ENCODE measurements around the gene TPO. TPM values are rescaled to one million over a fixed set of nuclear protein-coding genes. Genes with fewer than 3 reads are reported as not detected.

The TPO gene
- total RNA-seq, 2 experiments from 2014 or later, result not detected

DNA sequence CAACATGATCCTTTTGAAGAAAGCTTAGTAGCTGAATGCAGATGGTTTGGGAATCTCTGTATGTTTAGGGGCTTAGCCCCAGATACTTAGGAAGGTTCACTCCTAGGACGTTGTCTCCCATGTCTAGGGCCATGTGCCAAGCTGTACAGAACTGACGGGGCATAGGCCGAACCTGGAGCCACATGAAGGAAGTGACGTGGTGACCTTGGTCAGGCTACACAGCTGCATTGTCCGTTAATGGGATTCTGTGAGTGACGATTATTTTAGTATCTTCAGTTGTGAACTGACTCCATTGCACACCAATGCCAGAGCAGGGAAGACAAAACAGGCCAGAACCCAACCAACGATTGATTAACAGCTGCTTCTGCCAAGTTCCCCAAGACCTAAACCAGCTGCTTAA is 139.3 kb downstream of the TPO start:
- Mint-ChIP-seq H3K4me1 (ENCODE audit: low read depth) (peaks cover 10% of the 10 kb centered on the region), H3K9me3 (no peaks in the 10 kb centered on the region), H3K36me3 (ENCODE audit: low read depth) (no peaks in the 10 kb centered on the region), H3K27me3 (ENCODE audit: low read depth) (no peaks in the 10 kb centered on the region), H3K4me3 (no peak overlapping the region), H3K27ac (no peak overlapping the region)
- intact Hi-C loops (cut with micrococcal nuclease), result no loop called here
- CTCF ChIA-PET, result interaction anchor here (0.6 to 2.4 kb wide), 5 partner anchors 8 to 907 kb away, joined by 4 to 12 read pairs (median 6); no protein-coding TSS in a partner anchor
- DNase-seq, result no peak

DNA sequence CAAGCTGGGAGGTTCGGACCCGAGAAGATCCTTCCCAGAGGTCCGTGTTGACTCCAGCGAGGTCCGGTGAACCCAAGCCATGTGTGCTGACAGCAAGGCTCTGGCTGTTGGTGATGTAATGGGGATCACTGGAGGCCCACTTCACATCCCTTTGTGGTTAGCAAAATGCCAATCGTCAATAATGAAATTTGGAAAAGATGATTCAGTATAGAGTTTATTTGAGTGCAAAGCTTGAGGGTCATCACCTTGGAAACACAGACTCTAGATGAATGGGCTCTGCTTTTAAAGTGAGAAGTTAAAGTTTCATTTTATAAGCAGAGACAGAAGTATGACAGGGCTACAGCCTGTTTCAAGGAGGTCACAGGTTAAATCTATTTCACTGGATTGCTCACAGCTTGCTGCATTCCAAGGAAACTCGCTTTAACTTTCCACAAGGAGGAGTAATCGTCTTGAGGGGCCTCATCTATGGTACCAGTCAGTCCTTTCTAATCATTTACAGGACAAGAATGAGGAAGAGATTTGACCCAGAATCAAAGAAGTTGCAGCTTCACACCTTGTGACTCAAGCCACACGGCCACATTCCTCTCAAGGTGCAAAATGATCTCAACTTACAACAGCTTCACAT is 140.5 kb downstream of the TPO start:
- Mint-ChIP-seq H3K4me3 (no peak overlapping the region), H3K27ac (no peak overlapping the region), H3K9me3 (no peaks in the 10 kb centered on the region), H3K36me3 (ENCODE audit: low read depth) (no peaks in the 10 kb centered on the region), H3K27me3 (ENCODE audit: low read depth) (no peaks in the 10 kb centered on the region), H3K4me1 (ENCODE audit: low read depth) (peaks cover 8% of the 10 kb centered on the region)
- no peak for DNase-seq
- CTCF ChIA-PET, result interaction anchor here (0.6 to 1.8 kb wide), 3 partner anchors 9 to 659 kb away, joined by 3 to 5 read pairs (median 4); no protein-coding TSS in a partner anchor
- intact Hi-C loops (cut with micrococcal nuclease), result no loop called here

DNA sequence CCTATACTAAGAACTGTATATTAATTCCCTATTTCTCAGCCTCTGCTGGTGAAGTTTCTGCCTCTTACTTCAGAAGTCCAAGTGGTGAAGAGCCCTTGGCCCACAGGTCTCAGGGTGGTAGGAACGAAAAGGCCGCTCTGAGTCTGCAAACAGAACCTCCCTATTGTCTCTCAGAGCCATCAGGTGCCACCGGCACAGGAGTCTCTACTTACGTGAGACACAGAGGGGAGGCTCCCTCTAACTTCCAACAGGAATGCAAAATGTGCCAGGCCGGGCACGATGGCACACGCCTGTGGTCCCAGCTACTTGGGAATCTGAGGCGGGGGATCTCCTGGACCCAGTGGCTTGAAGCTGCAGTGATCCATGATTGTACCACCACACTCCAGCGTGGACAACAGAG is 143.0 kb downstream of the TPO start:
- DNase-seq, result no peak
- no peaks in the 10 kb centered on the region for H3K9me3 Mint-ChIP-seq
- CTCF ChIA-PET, result interaction anchor here (0.5 kb wide), 1 partner anchor 264 kb away, joined by 3 read pairs; no protein-coding TSS in a partner anchor
- intact Hi-C loops (cut with micrococcal nuclease), result no loop called here
- no peak overlapping the region for H3K4me3 Mint-ChIP-seq
- no peaks in the 10 kb centered on the region for H3K27me3 Mint-ChIP-seq (ENCODE audit: low read depth)
- no peak overlapping the region for H3K27ac Mint-ChIP-seq
- peaks cover 3% of the 10 kb centered on the region for H3K4me1 Mint-ChIP-seq (ENCODE audit: low read depth)
- no peaks in the 10 kb centered on the region for H3K36me3 Mint-ChIP-seq (ENCODE audit: low read depth)

DNA sequence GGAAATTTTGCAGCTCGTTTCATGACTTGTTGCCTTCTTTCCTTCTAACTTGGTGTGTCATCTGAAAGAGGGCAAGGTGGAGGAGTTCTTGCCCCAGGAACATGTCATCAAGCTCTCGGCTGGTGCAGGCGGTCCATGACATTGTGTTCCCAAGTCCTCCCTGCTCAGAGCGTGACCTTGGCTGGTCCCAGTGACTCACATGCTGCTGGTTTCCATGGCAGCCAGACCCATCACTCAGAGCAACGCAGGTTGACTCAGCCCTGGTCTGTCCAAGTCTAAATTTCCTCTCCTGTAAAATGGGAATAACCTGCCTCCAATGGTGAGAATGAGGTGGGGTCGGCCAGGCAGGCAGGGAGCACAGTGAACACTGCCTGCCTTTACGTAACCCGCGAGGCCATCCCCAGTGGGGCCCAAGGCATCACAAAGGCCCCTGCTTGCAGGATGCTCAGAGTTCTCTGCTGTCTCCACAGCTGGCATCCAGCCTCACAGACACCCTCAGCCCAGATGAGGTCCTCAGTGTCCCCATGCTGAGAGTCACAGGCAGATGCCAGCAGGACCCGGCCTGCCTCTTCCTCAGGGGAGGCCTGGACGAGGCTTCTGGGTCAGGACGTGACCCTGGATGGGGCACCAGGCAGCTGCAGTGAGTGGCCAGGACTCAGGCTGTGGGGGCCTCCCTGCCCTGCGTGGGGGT is 143.7 kb downstream of the TPO start:
- Mint-ChIP-seq H3K27ac (no peak overlapping the region), H3K9me3 (no peaks in the 10 kb centered on the region), H3K4me1 (ENCODE audit: low read depth) (peaks cover 3% of the 10 kb centered on the region), H3K4me3 (no peak overlapping the region), H3K27me3 (ENCODE audit: low read depth) (no peaks in the 10 kb centered on the region), H3K36me3 (ENCODE audit: low read depth) (no peaks in the 10 kb centered on the region)
- CTCF ChIA-PET, result interaction anchor here (0.5 kb wide), 1 partner anchor 263 kb away, joined by 3 read pairs; no protein-coding TSS in a partner anchor
- no peak for DNase-seq
- intact Hi-C loops (cut with micrococcal nuclease), result no loop called here

DNA sequence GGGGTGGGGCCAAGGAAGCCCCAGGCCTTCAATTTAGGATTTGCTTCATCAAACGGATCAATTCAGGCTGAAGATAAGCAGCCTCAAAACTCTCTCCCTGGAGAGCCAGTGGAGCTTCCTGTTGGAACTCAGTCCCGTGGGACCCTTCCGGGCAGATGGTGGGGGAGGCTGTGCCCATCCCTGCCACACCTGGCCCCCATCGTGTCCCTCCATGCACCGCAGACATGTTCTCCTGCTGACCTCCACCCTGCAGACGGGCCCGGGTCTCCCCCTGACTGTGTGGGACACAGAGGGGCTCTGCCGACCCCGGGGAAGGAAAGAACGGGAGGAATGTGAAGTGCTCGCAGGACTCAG is 144.2 kb downstream of the TPO start:
- Mint-ChIP-seq H3K9me3 (no peaks in the 10 kb centered on the region), H3K27me3 (ENCODE audit: low read depth) (no peaks in the 10 kb centered on the region), H3K27ac (no peak overlapping the region), H3K4me1 (ENCODE audit: low read depth) (peaks cover 3% of the 10 kb centered on the region), H3K36me3 (ENCODE audit: low read depth) (no peaks in the 10 kb centered on the region), H3K4me3 (no peak overlapping the region)
- CTCF ChIA-PET, result interaction anchor here (0.8 kb wide), 1 partner anchor 777 kb away, joined by 3 read pairs; no protein-coding TSS in a partner anchor
- intact Hi-C loops (cut with micrococcal nuclease), result no loop called here
- DNase-seq, result no peak

DNA sequence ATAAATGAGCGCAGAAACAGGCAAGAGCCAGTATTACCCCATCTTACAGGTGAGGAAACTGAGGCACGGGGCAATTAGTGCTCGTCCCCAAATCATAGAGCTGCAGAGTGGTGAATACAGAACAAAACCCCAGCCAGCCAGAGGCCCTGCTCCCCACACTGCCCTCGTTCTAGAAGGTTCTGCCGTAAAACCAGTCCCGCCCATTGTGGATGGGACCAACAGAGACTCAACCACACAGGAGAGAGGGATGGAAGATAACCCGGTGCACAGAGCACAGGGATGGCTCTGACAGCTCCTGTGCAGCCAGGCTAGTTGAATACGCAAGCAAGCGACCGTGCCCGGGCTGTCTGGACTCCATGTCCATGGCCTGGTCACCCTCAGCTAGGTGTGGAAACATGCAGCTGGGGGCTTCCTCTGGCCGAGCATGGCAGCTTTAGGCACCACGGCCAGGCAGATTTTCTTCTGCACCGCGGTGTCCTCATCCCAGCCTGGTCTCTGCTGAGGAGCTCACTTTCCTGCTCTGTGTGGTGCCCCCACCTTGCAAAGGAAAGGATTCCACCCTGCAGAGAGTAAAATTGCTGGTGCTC is 146.4 kb downstream of the TPO start:
- Mint-ChIP-seq H3K36me3 (ENCODE audit: low read depth) (no peaks in the 10 kb centered on the region), H3K27me3 (ENCODE audit: low read depth) (no peaks in the 10 kb centered on the region), H3K9me3 (no peaks in the 10 kb centered on the region), H3K4me1 (ENCODE audit: low read depth) (peaks cover 17% of the 10 kb centered on the region), H3K27ac (no peak overlapping the region), H3K4me3 (no peak overlapping the region)
- CTCF ChIA-PET, result interaction anchor here (1.1 kb wide), 1 partner anchor 9 kb away, joined by 4 read pairs; no protein-coding TSS in a partner anchor
- no peak for DNase-seq
- intact Hi-C loops (cut with micrococcal nuclease), result no loop called here

DNA sequence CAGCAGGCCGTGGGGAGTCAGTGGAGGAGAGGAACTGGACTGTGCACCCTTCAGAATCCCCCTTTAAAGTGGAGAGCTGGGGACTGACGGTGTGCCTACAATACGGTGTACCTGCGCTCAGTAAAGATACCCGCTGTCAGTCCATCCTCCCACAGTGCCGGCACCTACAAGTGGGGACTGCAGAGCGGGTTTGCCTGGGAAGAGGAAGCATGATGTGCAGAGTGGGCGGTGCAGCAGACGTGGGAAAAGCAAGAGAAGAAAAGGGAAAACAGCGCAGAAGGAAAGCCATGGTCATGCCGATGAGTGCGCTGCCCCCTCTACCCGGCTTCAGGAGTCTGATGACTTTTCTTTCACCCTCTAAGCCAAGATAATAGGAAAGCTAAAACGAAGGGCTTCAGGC is 148.0 kb downstream of the TPO start:
- H3K9me3 Mint-ChIP-seq, result no peaks in the 10 kb centered on the region
- intact Hi-C loops (cut with micrococcal nuclease), result no loop called here
- CTCF ChIA-PET, result no interaction called here
- no peaks in the 10 kb centered on the region for H3K27me3 Mint-ChIP-seq (ENCODE audit: low read depth)
- H3K4me1 Mint-ChIP-seq (ENCODE audit: low read depth), result peaks cover 17% of the 10 kb centered on the region
- no peaks in the 10 kb centered on the region for H3K36me3 Mint-ChIP-seq (ENCODE audit: low read depth)
- H3K27ac Mint-ChIP-seq, result no peak overlapping the region
- no peak overlapping the region for H3K4me3 Mint-ChIP-seq
- no peak for DNase-seq

DNA sequence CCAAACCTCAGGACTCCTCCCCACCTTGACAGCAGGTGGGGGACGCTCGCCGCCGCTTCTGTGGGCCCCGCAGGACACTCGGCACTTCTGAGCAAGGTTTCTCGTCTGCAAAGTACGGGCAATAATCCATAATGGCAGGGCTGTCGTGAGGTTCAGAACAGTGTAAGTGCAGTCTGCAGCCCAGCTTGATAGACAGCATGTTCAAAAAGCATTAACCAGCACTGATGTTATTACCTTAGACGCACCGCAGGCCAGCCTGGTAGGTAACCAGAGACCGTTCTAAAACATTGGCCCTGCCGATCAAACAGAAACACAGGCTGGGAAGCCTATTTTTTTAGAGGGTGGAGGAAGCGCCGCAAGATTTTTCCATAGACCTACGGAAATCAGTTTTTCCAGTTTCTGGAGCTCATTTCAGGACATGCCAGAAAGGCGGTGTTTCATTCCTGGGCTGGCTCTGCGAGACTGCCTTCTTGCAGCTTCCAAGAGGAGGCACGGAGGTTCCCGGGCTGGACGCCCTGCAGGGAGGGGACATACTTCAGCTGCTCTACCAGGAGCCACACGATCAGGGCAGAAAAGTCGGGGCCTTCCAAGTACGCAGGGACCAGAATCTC is 148.7 kb downstream of the TPO start:
- Mint-ChIP-seq H3K36me3 (ENCODE audit: low read depth) (no peaks in the 10 kb centered on the region), H3K4me1 (ENCODE audit: low read depth) (peaks cover 17% of the 10 kb centered on the region), H3K27ac (no peak overlapping the region), H3K9me3 (peaks cover 2% of the 10 kb centered on the region), H3K4me3 (no peak overlapping the region), H3K27me3 (ENCODE audit: low read depth) (no peaks in the 10 kb centered on the region)
- no peak for DNase-seq
- CTCF ChIA-PET, result interaction anchor here (0.8 kb wide), 1 partner anchor 11 kb away, joined by 3 read pairs; no protein-coding TSS in a partner anchor
- intact Hi-C loops (cut with micrococcal nuclease), result no loop called here

DNA sequence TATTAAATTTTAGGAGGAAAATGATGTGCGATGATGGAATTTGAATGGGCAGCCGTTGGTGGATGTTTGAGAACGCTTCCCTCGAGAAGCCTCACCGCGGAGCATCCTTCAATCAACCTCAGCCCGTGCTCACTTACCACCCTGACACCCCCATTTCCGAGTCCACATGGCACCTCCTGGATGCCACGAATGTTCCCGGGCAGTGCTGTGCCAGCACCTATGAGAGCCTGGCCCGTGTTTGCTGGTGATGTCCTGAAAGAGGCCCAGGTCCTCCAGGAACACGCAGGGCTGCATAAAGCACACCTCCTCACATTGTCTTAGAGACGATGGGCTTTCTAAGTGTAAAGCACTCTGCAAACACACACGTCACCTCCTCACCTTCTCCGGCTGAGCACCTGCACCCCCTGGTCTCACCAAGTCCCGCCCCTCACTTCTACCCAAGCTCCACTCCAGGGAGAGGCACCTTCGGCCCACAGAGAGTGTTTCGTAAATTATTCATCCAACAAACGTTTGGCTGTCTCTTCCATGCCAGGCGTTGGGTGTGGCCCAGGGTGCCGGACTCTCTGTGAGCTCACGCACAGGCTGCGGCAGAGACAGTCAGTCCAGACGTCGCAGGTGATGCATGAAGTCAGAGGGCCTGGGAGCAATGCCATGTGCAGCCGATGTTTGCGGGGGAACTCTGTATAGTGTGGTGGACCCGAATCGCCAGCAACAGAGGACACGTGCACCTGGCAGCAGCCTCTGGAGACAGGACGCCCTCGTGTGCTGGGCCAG is 150.0 kb downstream of the TPO start:
- CTCF ChIA-PET, result no interaction called here
- H3K9me3 Mint-ChIP-seq, result peaks cover 13% of the 10 kb centered on the region
- H3K4me1 Mint-ChIP-seq (ENCODE audit: low read depth), result peaks cover 17% of the 10 kb centered on the region
- no peak for DNase-seq
- H3K27ac Mint-ChIP-seq, result no peak overlapping the region
- intact Hi-C loops (cut with micrococcal nuclease), result no loop called here
- no peaks in the 10 kb centered on the region for H3K27me3 Mint-ChIP-seq (ENCODE audit: low read depth)
- peaks cover 1% of the 10 kb centered on the region for H3K36me3 Mint-ChIP-seq (ENCODE audit: low read depth)
- no peak overlapping the region for H3K4me3 Mint-ChIP-seq

DNA sequence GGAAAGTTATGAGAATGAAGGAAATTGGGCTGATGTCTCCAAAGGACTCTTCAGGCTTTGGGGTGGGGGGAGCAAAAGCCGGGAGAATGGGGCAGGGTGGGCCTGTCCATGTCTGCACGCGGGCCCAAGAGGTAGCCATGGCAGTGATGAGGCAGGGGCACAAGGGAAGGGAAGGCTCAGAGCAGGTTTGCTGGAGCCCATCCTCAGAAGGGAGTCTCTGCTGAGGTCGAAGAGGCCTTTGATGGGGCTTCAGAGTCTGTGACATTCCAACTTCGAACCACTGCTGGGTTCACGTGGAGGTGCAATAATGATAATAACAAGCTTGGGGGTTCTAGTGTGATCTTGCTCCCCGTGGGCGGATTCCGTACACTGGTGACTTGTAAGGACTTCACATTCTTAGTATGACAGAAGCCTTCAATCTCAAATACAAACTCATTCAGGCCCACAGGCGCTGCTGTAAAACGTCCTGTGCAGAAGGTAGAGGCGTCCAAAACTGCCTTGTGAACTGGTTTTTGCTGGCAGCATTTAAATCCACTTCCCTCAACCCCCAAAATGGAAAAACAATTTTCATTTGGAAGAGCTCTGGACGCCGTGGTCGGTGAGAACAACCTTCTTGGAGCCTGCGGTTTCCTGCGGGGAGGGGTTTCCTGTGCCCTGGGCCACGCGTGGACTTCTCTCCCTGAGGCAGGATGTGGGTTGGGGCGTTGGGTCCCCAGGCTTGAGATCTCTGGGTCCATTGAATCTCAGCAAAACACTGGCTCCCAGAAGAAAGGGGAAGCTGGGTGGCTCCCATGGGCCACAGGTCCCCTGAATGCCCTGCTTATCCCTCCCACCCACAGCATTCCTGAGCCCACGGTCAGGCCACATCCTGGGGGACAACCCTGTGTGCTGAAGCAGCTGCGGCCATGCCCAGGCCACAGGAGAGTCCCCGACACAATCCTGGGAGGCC is 151.0 kb downstream of the TPO start:
- Mint-ChIP-seq H3K9me3 (peaks cover 13% of the 10 kb centered on the region), H3K36me3 (ENCODE audit: low read depth) (peaks cover 1% of the 10 kb centered on the region), H3K27me3 (ENCODE audit: low read depth) (no peaks in the 10 kb centered on the region), H3K27ac (no peak overlapping the region), H3K4me3 (no peak overlapping the region), H3K4me1 (ENCODE audit: low read depth) (peaks cover 17% of the 10 kb centered on the region)
- CTCF ChIA-PET, result no interaction called here
- intact Hi-C loops (cut with micrococcal nuclease), result no loop called here
- peak; percentile 43 for DNase-seq

DNA sequence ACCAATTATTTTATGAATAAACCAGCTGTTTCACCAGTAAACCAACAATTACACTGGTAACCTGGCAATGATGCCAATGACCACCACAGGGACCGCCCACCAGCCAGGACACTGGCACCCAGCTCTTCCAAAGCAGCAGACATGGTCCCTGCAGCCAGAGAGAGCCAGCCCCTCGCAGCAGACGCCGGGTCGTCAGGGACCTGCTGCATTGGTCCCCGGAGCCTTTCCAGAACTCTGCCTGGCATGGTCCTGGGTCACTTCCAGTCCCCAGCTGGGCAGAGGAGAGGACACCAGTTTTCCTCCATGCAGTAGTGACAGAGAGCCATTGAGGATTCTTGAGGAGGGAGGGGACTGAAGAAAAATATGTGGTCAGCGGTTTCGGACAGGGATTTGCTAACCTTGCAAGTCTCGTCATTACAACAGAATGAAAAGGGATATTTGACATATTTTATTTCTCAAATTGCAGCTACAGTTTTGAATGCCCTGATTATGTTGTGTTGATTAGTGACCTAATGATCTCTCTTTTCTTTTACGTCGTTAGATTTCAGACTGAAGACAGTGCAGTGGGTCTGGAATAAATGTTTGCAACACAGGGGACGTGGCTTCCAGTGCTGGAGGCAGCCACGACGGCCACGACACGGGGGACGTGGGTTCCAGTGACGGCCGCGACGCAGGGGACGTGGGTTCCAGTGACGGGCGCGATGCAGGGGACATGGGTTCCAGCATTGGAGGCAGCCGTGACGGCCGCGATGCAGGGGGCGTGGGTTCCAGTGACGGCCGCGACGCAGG is 154.5 kb downstream of the TPO start:
- H3K36me3 Mint-ChIP-seq (ENCODE audit: low read depth), result peaks cover 1% of the 10 kb centered on the region
- CTCF ChIA-PET, result no interaction called here

More for the DNA sequence above, 154.5 kb downstream of the TPO start:
- DNase-seq, result no peak
- H3K9me3 Mint-ChIP-seq, result peaks cover 13% of the 10 kb centered on the region
- H3K4me3 Mint-ChIP-seq, result no peak overlapping the region
- H3K4me1 Mint-ChIP-seq (ENCODE audit: low read depth), result peaks cover 17% of the 10 kb centered on the region
- H3K27me3 Mint-ChIP-seq (ENCODE audit: low read depth), result no peaks in the 10 kb centered on the region
- H3K27ac Mint-ChIP-seq, result no peak overlapping the region
- intact Hi-C loops (cut with micrococcal nuclease), result no loop called here

Data from activated naive CD4-positive, alpha-beta T cell treated with anti-CD3 and anti-CD28 coated beads for 36 hours (primary cell).